SK-N-SH (cell line): Measurements from ENCODE around the gene WRNIP1. TPM values are rescaled to one million over a fixed set of nuclear protein-coding genes. Genes with fewer than 3 reads are reported as not detected.

Experiments used
- CTCF ChIA-PET: fragments of 300-600, 350-600 bp; formaldehyde crosslinking; extraction: SDS; loops from one replicate; lab custom pipeline; 2021; lab: Yijun Ruan, JAX
- POLR2A ChIA-PET: fragments of 350-600 bp; sonication (Branson Sonifier 250); formaldehyde crosslinking; extraction: SDS; loops from one replicate; lab custom pipeline; 2020; ENCODE audit warnings: antibody characterized with exemption, inconsistent platforms; lab: Yijun Ruan, JAX
- DNase-seq: peaks from one replicate; pipeline ENCODE4 v3.0.0; 2012
- H2AFZ ChIP-seq: fragments of 200-600 bp; sonication (generic); 2 replicates; pipeline ENCODE4 v1.8.1; 2016; ENCODE audit warnings: antibody characterized with exemption, mild to moderate bottlenecking, low read depth
- H3F3A ChIP-seq: fragments of 200-600 bp; sonication (generic); replicated peaks from 2 replicates; pipeline ENCODE3; 2016; ENCODE audit warnings: antibody characterized with exemption, mild to moderate bottlenecking; ENCODE audit not compliant: insufficient read depth
- H3K27ac ChIP-seq, 2 experiments: fragments of 200-500 bp in 1 of 2; fragments of 200-600 bp in 1 of 2; sonication (Bioruptor generic) in 1 of 2; sonication (generic), shearing (Covaris generic) in 1 of 2; 2 replicates each; pipeline versions ENCODE4 v1.5.1 to v1.6.1; 2014 to 2016; ENCODE audit warnings: low read depth in 2 of 2, inconsistent platforms in 1 of 2, low read length in 1 of 2, mild to moderate bottlenecking in 1 of 2, mixed read lengths in 1 of 2
- H3K27me3 ChIP-seq: fragments of 200-600 bp; sonication (generic), shearing (Covaris generic); 2 replicates; pipeline ENCODE4 v1.6.1; 2016; ENCODE audit warnings: mixed run types; ENCODE audit not compliant: insufficient read depth
- H3K36me3 ChIP-seq, 2 experiments: fragments of 200-500 bp in 1 of 2; fragments of 200-600 bp in 1 of 2; sonication (Bioruptor generic) in 1 of 2; sonication (generic) in 1 of 2; replicated peaks in 1 of 2; 2 replicates each; pipeline versions ENCODE3 to v1.5.1; 2014 to 2016; ENCODE audit warnings: low read length in 1 of 2, mild to moderate bottlenecking in 1 of 2; ENCODE audit not compliant: insufficient read depth in 2 of 2, control insufficient read depth in 1 of 2
- H3K4me1 ChIP-seq, 2 experiments: fragments of 200-500 bp in 1 of 2; fragments of 200-600 bp in 1 of 2; sonication (Bioruptor generic) in 1 of 2; sonication (generic), shearing (Covaris generic) in 1 of 2; 2 replicates each; pipeline versions ENCODE4 v1.5.1 to v1.6.1; 2014 to 2016; ENCODE audit warnings: low read depth in 1 of 2, low read length in 1 of 2, mixed run types in 1 of 2; ENCODE audit not compliant: insufficient read depth in 2 of 2, control insufficient read depth in 1 of 2
- H3K4me2 ChIP-seq: fragments of 200-600 bp; sonication (generic), shearing (Covaris generic); 2 replicates; pipeline ENCODE4 v1.6.1; 2017; ENCODE audit warnings: mixed run types
- H3K4me3 ChIP-seq, 2 experiments: fragments of 200-500 bp in 1 of 2; fragments of 200-600 bp in 1 of 2; sonication (Bioruptor generic) in 1 of 2; sonication (generic), shearing (Covaris generic) in 1 of 2; 2 replicates each; pipeline versions ENCODE4 v1.5.1 to v1.8.1; 2014 to 2016; ENCODE audit warnings: low read depth in 2 of 2, inconsistent platforms in 1 of 2, low read length in 1 of 2, mild to moderate bottlenecking in 1 of 2, mixed read lengths in 1 of 2, moderate library complexity in 1 of 2
- H3K79me2 ChIP-seq: fragments of 200-600 bp; sonication (generic); 2 replicates; pipeline ENCODE4 v1.8.1; 2017; ENCODE audit warnings: mild to moderate bottlenecking; ENCODE audit not compliant: insufficient read depth
- H3K9ac ChIP-seq: fragments of 200-600 bp; sonication (generic); 2 replicates; pipeline ENCODE4 v1.6.1; 2017; ENCODE audit warnings: mixed run types
- H3K9me2 ChIP-seq: fragments of 200-600 bp; sonication (generic); 2 replicates; pipeline ENCODE4 v1.6.1; 2017; ENCODE audit warnings: mixed run types
- H3K9me3 ChIP-seq: fragments of 200-600 bp; sonication (generic); 2 replicates; pipeline ENCODE4 v1.6.1; 2017; ENCODE audit warnings: mixed run types, mild to moderate bottlenecking, moderate library complexity
- H4K20me1 ChIP-seq: fragments of 200-600 bp; sonication (generic); 2 replicates; pipeline ENCODE4 v1.6.1; 2017; ENCODE audit warnings: mild to moderate bottlenecking, mixed run types; ENCODE audit not compliant: insufficient read depth
- EP300 ChIP-seq, 2 experiments: IDR thresholded peaks; 2 replicates each; pipeline versions ENCODE4 v1.4.0 to v1.6.1; 2012; ENCODE audit warnings: borderline replicate concordance in 1 of 2, low read depth in 1 of 2, low read length in 1 of 2
- FOXJ3 ChIP-seq: sonication (generic); formaldehyde crosslinking; IDR thresholded peaks from 2 replicates; pipeline ENCODE4 v1.5.1; 2020; ENCODE audit warnings: mild to moderate bottlenecking, missing genetic modification reagents
- GABPA ChIP-seq: IDR thresholded peaks from 2 replicates; pipeline ENCODE4 v1.4.0; 2012; ENCODE audit warnings: low read depth, mild to moderate bottlenecking
- GATA2 ChIP-seq: sonication (generic); formaldehyde crosslinking; IDR thresholded peaks from 2 replicates; pipeline ENCODE4 v1.5.0; 2020; ENCODE audit warnings: mild to moderate bottlenecking, missing genetic modification reagents
- MEF2A ChIP-seq: IDR thresholded peaks from 2 replicates; pipeline ENCODE4 v1.4.0; 2012; ENCODE audit warnings: low read depth, borderline replicate concordance
- NFIC ChIP-seq: IDR thresholded peaks from 2 replicates; pipeline ENCODE4 v1.4.0; 2012; ENCODE audit warnings: borderline replicate concordance
- RCOR1 ChIP-seq: fragments of 150-350 bp; IDR thresholded peaks from 2 replicates; pipeline ENCODE4 v1.6.1; 2017; ENCODE audit warnings: antibody characterized with exemption, low read length
- SMC3 ChIP-seq: IDR thresholded peaks from 2 replicates; pipeline ENCODE4 v1.6.1; 2012; ENCODE audit warnings: low read depth, low read length, improper control_type of control experiment
- TAF1 ChIP-seq: IDR thresholded peaks from 2 replicates; pipeline ENCODE4 v1.6.1; 2012; ENCODE audit warnings: low read depth, mild to moderate bottlenecking, low read length, moderate library complexity, borderline replicate concordance
- TEAD4 ChIP-seq: IDR thresholded peaks from 2 replicates; pipeline ENCODE4 v1.4.0; 2012; ENCODE audit warnings: mild to moderate bottlenecking, borderline replicate concordance; ENCODE audit not compliant: insufficient read depth
- WGBS: methylation state at CpG from one replicate; pipeline ENCODE4 v1.1.6; 2017; ENCODE audit warnings: low lambda C conversion rate; 5-methylcytosine and 5-hydroxymethylcytosine counted together
- polyA plus RNA-seq, 3 experiments: library from polyadenylated mRNA; depleted of rRNA; stranded (reverse); fragments of >200 nt; gene quantifications; 2 replicates each; pipeline ENCODE4 v1.2.3, GENCODE V29; 2012
- TF ChIP-seq, protein P1 (sequence below): IDR thresholded peaks from 2 replicates; pipeline ENCODE4; 2012
- TF ChIP-seq, protein P2 (sequence below): IDR thresholded peaks from 2 replicates; pipeline ENCODE4 v1.4.0; 2012; ENCODE audit warnings: low read depth, borderline replicate concordance
- TF ChIP-seq, protein P3 (sequence below): fragments of 150-350 bp; IDR thresholded peaks from 2 replicates; pipeline ENCODE4 v1.6.1; 2017; ENCODE audit warnings: antibody characterized with exemption, low read length, low read depth, borderline replicate concordance
- TF ChIP-seq, protein P4 (sequence below): fragments of 200-600 bp; sonication (generic); IDR thresholded peaks from 2 replicates; pipeline ENCODE4 v1.6.1; 2017; ENCODE audit warnings: antibody characterized with exemption, mild to moderate bottlenecking, moderate library complexity

The WRNIP1 gene
- polyA plus RNA-seq, 1 of the 3 experiments (the other 2 are of a cell fraction): 47.5 TPM

DNA sequence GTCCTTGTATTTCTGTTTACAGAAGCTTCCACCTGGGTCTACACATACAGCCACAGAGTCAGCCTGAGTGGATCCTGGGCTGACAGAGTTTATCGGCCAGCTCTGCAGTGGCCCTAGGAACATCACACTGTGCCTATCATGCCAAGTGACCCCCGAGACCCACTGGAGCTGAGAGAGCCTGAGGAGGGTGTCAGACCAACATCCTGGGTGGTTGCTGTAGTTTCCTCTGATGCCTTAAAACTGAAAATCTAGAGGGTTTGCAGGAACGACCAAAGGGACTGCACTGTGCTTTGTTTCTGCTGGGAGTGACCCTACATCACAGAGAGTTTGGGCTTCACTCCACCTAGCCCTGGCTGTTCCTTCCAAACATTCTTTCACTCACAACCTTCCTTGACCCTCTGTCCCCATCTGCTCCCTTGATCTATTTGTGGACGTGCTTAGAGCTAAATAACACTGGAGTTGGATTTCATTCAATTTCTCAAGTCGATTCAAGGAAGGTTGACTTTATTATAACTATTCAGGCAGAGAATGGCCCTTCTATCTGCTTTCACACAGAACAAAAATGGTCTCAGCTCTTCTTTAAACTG lies 32.6 kb upstream of the WRNIP1 start:
- Histone ChIP-seq H3K4me3 (no peak overlapping the region), H3F3A (no peaks in the 10 kb centered on the region), H3K36me3 (no peaks in the 10 kb centered on the region), H3K4me2 (no peak overlapping the region), H2AFZ (no peak overlapping the region), H3K4me1 (no peaks in the 10 kb centered on the region), H3K9me2 (no peaks in the 10 kb centered on the region), H3K9me3 (no peaks in the 10 kb centered on the region), H3K27me3 (no peaks in the 10 kb centered on the region), H3K9ac (no peak overlapping the region), H3K27ac (no peak overlapping the region), H3K79me2 (no peaks in the 10 kb centered on the region), H4K20me1 (no peaks in the 10 kb centered on the region)
- ChIA-PET CTCF (interaction anchor here (0.9 to 11.1 kb wide), 4 partner anchors 17 to 109 kb away, joined by 3 to 176 read pairs (median 4); partner anchors contain the start of genes MYLK4, SERPINB1 and WRNIP1), POLR2A (no interaction called here)
- DNase-seq: no peak
- no peak for TF ChIP-seq GABPA
- no peak for TF ChIP-seq MEF2A
- no peak for TF ChIP-seq NFIC
- no peak for TF ChIP-seq TEAD4
- TF ChIP-seq SMC3: no peak
- TF ChIP-seq GATA2 (CRISPR knock-in tag): no peak
- no peak for TF ChIP-seq FOXJ3 (CRISPR knock-in tag)
- TF ChIP-seq, protein P1, sequence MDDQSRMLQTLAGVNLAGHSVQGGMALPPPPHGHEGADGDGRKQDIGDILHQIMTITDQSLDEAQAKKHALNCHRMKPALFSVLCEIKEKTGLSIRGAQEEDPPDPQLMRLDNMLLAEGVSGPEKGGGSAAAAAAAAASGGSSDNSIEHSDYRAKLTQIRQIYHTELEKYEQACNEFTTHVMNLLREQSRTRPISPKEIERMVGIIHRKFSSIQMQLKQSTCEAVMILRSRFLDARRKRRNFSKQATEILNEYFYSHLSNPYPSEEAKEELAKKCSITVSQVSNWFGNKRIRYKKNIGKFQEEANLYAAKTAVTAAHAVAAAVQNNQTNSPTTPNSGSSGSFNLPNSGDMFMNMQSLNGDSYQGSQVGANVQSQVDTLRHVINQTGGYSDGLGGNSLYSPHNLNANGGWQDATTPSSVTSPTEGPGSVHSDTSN: no peak
- TF ChIP-seq, protein P2, sequence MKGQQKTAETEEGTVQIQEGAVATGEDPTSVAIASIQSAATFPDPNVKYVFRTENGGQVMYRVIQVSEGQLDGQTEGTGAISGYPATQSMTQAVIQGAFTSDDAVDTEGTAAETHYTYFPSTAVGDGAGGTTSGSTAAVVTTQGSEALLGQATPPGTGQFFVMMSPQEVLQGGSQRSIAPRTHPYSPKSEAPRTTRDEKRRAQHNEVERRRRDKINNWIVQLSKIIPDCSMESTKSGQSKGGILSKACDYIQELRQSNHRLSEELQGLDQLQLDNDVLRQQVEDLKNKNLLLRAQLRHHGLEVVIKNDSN: no peak
- TF ChIP-seq, protein P3, sequence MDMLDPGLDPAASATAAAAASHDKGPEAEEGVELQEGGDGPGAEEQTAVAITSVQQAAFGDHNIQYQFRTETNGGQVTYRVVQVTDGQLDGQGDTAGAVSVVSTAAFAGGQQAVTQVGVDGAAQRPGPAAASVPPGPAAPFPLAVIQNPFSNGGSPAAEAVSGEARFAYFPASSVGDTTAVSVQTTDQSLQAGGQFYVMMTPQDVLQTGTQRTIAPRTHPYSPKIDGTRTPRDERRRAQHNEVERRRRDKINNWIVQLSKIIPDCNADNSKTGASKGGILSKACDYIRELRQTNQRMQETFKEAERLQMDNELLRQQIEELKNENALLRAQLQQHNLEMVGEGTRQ: no peak
- no peak for TF ChIP-seq EP300 (IDR thresholded peaks at IDR 0.05; ENCODE audit: borderline replicate concordance in 1 of 2, low read depth in 1 of 2, low read length in 1 of 2)
- TF ChIP-seq, all 33 proteins: peak for 0
- whole genome bisulfite sequencing: 47% methylated on average over 4 of the region's 5 CpGs

DNA sequence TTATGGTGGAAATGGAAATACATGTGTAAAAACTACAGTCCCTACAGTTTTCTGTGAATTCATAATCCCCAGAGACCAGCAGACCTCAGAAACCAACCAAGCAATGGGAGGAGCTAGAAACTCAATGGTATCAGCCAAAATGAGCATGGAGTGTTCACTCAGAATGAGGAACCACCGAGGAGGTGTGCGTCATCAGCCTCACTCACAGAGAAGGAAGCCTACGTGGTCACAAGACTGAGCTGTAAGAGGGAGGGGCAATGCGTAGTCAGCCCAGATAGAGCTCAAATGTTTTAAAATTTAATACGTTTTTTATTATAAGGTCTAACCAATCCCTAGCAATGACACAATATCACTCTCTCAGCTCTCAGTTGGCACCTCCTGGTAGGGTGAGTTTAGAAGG lies 31.9 kb upstream of the WRNIP1 start:
- H3K4me2 ChIP-seq: no peak overlapping the region
- CTCF ChIA-PET: interaction anchor here (0.8 to 11.1 kb wide), 3 partner anchors 15 to 32 kb away, joined by 3 to 176 read pairs (median 4); partner anchors contain the start of genes MYLK4 and WRNIP1
- no peaks in the 10 kb centered on the region for H3K9me3 ChIP-seq
- no peak overlapping the region for H3K4me3 ChIP-seq
- H3K27me3 ChIP-seq: no peaks in the 10 kb centered on the region
- TF ChIP-seq GABPA (no peak), NFIC (no peak), TAF1 (no peak), RCOR1 (no peak)
- TF ChIP-seq, protein P4, sequence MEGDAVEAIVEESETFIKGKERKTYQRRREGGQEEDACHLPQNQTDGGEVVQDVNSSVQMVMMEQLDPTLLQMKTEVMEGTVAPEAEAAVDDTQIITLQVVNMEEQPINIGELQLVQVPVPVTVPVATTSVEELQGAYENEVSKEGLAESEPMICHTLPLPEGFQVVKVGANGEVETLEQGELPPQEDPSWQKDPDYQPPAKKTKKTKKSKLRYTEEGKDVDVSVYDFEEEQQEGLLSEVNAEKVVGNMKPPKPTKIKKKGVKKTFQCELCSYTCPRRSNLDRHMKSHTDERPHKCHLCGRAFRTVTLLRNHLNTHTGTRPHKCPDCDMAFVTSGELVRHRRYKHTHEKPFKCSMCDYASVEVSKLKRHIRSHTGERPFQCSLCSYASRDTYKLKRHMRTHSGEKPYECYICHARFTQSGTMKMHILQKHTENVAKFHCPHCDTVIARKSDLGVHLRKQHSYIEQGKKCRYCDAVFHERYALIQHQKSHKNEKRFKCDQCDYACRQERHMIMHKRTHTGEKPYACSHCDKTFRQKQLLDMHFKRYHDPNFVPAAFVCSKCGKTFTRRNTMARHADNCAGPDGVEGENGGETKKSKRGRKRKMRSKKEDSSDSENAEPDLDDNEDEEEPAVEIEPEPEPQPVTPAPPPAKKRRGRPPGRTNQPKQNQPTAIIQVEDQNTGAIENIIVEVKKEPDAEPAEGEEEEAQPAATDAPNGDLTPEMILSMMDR: no peak
- no peak overlapping the region for H3K9ac ChIP-seq
- H3K36me3 ChIP-seq: no peaks in the 10 kb centered on the region
- no peaks in the 10 kb centered on the region for H3K4me1 ChIP-seq
- H3K79me2 ChIP-seq: no peaks in the 10 kb centered on the region
- H3K27ac ChIP-seq: no peak overlapping the region
- POLR2A ChIA-PET: no interaction called here
- no peaks in the 10 kb centered on the region for H3F3A ChIP-seq
- 79% methylated on average over 5 of the region's 5 CpGs for WGBS
- no peak overlapping the region for H2AFZ ChIP-seq
- no peaks in the 10 kb centered on the region for H3K9me2 ChIP-seq
- DNase-seq: no peak
- no peaks in the 10 kb centered on the region for H4K20me1 ChIP-seq
